ENCODE measurements around the gene HOXB1. TPM values are rescaled to one million over a fixed set of nuclear protein-coding genes. Genes with fewer than 3 reads are reported as not detected.

The HOXB1 gene
- total RNA-seq, 3 donors from 2014 or later, result not detected

DNA sequence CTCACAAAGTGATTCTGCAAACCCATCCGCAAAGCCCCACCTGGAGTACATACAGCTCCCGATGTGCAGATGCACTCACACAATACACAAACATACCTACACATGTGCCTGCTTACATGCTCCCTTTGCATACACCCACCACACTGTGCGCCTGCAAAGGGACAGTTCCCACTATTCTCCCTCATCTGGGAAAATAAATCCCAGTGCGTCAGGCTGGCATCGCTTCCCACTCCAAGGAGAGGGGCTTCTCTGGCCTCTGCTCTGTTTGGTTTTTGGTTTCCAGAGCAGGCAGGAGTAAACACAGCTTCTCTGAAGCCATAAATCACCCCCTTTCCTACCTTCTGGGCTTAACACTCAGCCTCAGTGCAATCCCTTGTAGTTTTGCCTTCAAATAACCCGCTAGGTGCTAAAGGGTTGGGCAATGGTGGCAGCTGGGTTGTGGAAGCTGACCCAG lies 32.6 kb upstream of the HOXB1 start:
- no peak for ATAC-seq
- no peak overlapping the region for H3K4me3 Mint-ChIP-seq
- no peak for DNase-seq
- no peaks in the 10 kb centered on the region for H3K9me3 Mint-ChIP-seq
- H3K36me3 Mint-ChIP-seq (ENCODE audit: insufficient read depth), result no peaks in the 10 kb centered on the region
- peaks cover 13% of the 10 kb centered on the region for H3K27me3 Mint-ChIP-seq (ENCODE audit: low read depth)
- H3K4me1 Mint-ChIP-seq (ENCODE audit: low read depth), result peaks cover 5% of the 10 kb centered on the region

DNA sequence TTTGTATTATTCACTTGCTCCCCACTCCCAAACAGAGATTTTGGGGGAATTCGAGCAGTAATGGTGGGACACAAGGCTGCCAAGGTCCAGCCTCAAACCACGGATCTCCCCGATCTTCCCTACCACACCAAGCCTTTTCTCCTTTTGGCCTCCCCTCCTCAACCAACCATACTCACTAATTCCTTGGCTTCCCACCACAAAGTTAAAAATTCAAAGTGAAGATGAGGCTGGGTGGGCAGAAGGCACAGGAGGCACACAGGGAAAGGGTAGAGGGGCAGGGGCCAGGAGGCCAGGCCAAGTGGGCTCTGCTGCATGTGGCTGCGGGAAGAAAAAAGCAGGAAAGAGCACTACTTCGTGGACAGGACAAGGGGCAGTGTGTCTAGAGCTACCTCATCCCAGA lies 32.1 kb upstream of the HOXB1 start:
- no peaks in the 10 kb centered on the region for H3K36me3 Mint-ChIP-seq (ENCODE audit: insufficient read depth)

DNA sequence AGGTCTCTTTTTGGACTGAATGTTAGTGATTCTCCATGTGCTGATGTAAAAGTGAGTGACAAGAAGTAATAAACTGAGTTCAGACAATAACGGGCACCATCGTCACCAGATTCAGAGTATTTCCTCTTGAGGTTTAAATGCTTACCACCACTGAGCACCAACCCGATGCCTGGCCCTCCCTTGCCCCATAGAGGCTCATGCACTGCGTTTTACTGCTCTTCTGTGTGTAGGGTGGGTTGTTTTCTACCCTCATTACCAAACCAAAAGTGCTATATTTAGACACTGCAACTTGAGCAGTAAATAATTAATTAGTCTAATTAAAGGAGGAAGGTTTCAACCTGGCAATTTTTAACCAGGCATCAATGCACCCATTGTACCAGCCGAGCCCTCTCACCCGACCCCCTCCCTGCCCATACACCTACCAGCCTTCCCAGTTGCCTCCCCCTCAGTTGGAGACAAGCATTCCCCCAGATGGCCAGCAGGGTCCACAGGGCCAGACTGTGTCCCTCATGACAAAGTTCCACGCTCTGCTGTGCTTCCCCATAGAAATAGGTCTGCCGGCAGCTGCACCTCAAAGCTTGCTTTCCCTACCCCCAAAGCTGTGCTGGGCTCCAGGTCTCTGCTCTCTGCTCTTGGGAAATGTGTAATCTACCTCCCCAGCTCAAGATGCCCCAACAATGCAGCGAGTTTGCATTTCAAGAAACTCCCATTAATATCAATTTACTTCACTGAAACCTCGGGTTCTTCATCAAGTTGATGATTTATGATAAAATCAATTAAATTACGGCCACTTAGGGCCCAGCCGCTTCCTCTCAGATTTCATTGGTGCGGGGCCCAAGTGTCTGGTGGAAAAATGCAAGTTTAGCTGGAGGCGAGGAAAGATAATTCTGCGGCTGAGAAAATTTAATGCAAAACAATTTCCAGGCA lies 31.3 kb upstream of the HOXB1 start:
- peaks cover 5% of the 10 kb centered on the region for H3K4me1 Mint-ChIP-seq (ENCODE audit: low read depth)
- no peak for ATAC-seq

More for the DNA sequence above, 32.1 kb upstream of the HOXB1 start:
- H3K27me3 Mint-ChIP-seq (ENCODE audit: low read depth), result peaks cover 11% of the 10 kb centered on the region
- H3K9me3 Mint-ChIP-seq, result no peaks in the 10 kb centered on the region
- no peak overlapping the region for H3K4me3 Mint-ChIP-seq
- DNase-seq, result no peak
- H3K4me1 Mint-ChIP-seq (ENCODE audit: low read depth), result peaks cover 5% of the 10 kb centered on the region
- ATAC-seq, result no peak

DNA sequence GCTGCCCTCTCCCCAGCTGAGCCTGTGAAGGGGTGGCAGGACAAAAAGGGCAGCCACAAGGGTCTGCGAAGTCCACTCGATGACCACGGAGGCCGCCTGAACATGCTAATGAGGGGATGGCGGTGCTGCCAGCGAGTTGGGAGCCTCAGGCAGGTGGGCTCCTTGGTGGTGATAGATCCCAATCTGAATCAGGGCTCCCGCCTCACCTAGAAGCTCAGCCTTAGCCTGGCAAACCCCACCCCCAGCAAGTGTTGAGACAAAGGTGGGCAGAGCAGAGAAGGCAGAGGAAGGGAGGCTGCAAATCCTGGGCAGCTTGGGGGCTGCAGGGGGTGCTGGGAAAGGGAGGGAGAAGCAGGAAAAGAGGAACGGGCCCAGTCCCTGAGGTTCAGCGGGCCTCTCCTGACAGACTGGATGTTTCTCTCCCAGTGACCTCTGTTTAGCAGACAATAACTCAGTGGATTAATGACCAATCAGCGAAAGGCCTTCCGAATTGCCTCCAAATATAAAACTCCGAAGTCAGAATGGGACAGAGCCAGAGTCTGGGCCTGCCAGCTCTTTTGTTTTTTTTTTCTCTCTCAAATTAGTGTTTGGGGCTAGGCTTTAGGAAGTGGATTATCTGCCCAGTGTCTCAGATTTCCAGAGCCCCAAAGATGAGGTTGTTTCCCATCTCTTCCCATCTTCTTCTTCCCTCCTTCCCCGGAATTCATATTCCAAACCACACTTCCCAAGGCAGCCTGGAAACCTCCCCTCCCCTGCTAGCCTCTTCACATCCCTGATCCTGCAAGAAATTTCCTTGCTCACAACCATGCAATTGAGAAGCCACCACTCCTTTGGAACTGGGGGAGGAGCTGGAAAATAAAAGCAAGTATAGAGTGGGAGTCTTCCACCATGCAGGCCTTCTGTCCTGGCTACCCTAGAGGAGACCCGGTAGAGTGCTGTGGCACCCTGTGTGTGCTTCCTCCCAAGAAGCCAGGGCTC lies 29.3 kb upstream of the HOXB1 start:
- Mint-ChIP-seq H3K27me3 (ENCODE audit: low read depth) (peaks cover 20% of the 10 kb centered on the region), H3K4me3 (no peak overlapping the region), H3K9me3 (no peaks in the 10 kb centered on the region), H3K36me3 (ENCODE audit: insufficient read depth) (no peaks in the 10 kb centered on the region), H3K4me1 (ENCODE audit: low read depth) (peaks cover 13% of the 10 kb centered on the region)
- ATAC-seq (no peak), DNase-seq (no peak)

More for the DNA sequence above, 31.3 kb upstream of the HOXB1 start:
- DNase-seq, result no peak
- Mint-ChIP-seq H3K4me3 (no peak overlapping the region), H3K9me3 (no peaks in the 10 kb centered on the region), H3K27me3 (ENCODE audit: low read depth) (peaks cover 11% of the 10 kb centered on the region), H3K36me3 (ENCODE audit: insufficient read depth) (no peaks in the 10 kb centered on the region)

DNA sequence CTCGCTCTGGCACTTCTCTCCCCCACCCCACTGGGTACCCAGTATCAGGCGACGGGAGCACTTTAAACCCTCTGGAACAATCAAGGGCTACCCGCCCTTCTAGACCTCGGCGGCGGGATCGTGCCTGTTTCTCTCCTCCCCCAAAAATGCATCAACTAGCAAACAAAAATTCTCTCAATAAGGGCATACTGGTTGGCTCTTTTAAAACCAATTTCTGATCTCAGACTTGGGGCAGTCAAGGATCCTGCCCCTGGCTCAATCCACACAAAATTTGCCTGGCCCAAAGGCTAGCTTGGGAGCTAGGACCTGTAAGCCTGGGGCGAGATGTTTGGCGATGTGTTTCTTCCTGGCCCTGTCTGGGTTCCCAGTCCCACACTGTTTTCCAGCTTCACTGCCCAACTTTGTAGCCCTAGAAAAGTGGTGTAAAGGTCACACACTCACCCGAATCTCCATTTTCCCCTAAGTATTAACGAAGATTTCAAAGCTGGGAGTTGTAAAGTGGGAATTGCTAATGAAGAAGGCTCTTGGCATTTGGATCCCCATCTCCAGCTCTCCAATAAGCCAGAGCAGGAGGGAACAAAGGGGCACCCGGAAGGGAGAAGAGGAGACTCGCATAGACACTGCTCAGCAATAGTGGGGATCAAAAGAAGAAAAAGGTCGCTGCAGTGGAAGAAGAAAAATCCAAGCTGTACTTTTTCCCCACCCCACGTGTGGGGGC lies 28.5 kb upstream of the HOXB1 start:
- DNase-seq, result no peak
- Mint-ChIP-seq H3K27me3 (ENCODE audit: low read depth) (peaks cover 20% of the 10 kb centered on the region), H3K4me3 (no peak overlapping the region), H3K4me1 (ENCODE audit: low read depth) (peaks cover 13% of the 10 kb centered on the region), H3K9me3 (no peaks in the 10 kb centered on the region), H3K36me3 (ENCODE audit: insufficient read depth) (no peaks in the 10 kb centered on the region)
- ATAC-seq, result no peak

DNA sequence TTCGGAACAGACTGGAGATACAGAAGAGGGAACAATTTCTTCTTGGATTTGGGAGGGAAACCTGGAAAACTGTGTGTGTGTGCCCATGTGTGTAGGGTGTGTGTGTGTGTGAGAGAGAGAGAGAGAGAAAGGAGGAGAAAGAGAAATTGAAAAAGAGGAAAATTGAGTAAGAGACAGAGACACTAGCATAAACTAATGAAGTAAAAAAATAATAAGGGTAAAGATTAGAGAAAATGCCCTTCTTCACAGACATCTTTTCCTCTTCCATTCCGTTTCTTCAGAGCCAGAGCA lies 28.0 kb upstream of the HOXB1 start:
- H3K27me3 Mint-ChIP-seq (ENCODE audit: low read depth), result peaks cover 21% of the 10 kb centered on the region
- no peak for ATAC-seq
- H3K4me3 Mint-ChIP-seq, result no peak overlapping the region
- no peaks in the 10 kb centered on the region for H3K9me3 Mint-ChIP-seq
- DNase-seq, result no peak
- H3K36me3 Mint-ChIP-seq (ENCODE audit: insufficient read depth), result no peaks in the 10 kb centered on the region
- peaks cover 13% of the 10 kb centered on the region for H3K4me1 Mint-ChIP-seq (ENCODE audit: low read depth)

DNA sequence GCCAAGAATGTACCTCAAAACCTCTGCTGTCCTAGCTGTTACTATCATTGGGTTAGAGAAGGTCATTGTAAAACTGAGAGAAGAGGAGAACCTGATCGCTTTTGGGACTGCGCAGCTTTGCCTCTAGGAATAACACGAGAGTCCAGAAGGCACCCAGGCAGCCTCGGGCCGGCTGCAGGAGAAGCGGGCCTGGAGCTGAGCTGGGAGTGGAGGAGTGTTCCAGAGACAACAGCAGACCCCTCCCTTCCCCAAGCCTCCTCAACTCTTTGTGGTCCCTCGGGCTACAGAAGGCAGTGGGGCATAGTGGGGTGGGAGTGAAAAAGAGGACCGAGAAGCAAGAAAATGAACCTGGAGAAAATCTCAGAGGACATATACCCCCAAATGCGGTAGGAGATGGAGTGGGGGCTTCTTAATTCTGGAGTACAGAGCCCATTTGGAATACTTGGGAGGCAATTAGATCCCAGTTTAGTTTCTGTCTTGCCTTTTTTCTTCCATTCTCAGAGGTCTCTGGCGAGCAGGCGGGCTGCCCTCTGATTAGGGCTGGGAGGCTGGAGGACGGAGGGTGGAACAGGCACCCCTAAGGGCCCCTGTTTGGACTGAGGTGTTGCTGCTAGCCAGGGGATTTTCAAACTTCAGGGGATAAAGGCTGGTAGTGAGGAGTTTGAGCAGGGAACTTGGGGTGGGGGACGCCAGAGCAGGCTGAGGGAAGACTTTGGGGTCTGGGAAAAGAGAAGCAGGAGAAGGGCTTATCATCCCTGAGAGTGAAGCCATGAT lies 27.4 kb upstream of the HOXB1 start:
- Mint-ChIP-seq H3K9me3 (no peaks in the 10 kb centered on the region), H3K36me3 (ENCODE audit: insufficient read depth) (no peaks in the 10 kb centered on the region), H3K27me3 (ENCODE audit: low read depth) (peaks cover 20% of the 10 kb centered on the region), H3K4me1 (ENCODE audit: low read depth) (peaks cover 13% of the 10 kb centered on the region), H3K4me3 (no peak overlapping the region)
- ATAC-seq (no peak), DNase-seq (no peak)

DNA sequence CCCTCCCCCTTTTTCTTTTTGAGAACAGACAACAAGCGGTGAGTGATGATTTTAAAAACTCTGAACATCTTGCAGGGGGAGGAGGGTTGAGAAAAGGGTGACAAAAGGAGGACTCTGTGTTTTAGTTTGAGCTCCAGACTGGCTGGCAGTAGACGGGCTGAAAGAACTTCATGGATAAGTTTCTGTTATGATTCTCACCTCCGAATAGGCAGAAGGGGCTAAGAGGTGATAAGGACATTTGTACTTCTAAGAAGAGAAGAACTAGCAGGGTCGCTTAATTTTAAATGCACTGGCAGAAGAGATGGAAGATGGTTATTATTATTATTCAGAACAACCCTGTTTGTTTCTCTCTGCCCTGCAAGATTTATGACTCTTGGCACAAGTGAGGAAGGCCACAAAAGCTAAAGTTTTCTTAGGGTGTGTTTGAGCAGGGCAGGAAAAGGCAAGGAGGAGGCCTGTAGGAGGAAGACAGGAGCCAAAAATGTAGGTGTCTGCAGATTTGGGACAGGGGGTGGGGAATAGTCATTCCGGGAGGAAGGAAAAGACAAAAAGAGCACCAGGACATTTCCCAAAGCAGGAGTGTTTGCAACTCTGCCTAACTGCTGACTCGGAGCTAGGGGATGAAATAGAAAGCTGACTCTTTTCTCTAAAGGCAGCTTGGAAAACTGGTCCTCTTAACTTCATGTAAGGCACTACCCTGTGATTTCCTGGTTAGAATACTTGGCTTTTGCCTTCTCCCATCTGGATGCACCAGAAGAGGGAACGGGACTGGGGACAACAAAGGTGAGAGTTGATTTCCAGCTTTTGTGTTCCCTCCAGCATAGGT lies 26.0 kb upstream of the HOXB1 start:
- Mint-ChIP-seq H3K36me3 (ENCODE audit: insufficient read depth) (no peaks in the 10 kb centered on the region), H3K9me3 (no peaks in the 10 kb centered on the region), H3K4me1 (ENCODE audit: low read depth) (peaks cover 12% of the 10 kb centered on the region), H3K27me3 (ENCODE audit: low read depth) (peaks cover 24% of the 10 kb centered on the region), H3K4me3 (no peak overlapping the region)
- ATAC-seq, result no peak
- no peak for DNase-seq

DNA sequence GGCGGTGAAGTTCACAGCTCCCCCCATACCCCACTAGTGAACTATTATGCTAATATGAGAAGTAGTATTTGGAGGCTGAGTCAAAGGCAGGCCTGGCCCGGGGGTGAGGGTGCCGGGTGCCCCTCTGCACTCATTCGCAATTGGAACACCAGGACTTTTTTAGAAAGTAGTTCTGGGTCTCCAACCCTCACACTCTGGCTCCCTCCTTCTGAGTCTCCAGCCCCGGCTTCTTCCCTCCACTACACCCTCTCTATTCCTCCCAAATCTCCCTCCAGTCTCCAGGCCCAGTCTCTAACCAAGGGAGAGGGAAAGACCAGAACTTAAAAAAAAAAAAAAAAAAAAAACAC lies 25.4 kb upstream of the HOXB1 start:
- Mint-ChIP-seq H3K36me3 (ENCODE audit: insufficient read depth) (no peaks in the 10 kb centered on the region), H3K27me3 (ENCODE audit: low read depth) (peaks cover 24% of the 10 kb centered on the region), H3K4me1 (ENCODE audit: low read depth) (peaks cover 10% of the 10 kb centered on the region), H3K9me3 (no peaks in the 10 kb centered on the region), H3K4me3 (no peak overlapping the region)
- no peak for DNase-seq
- ATAC-seq, result no peak

DNA sequence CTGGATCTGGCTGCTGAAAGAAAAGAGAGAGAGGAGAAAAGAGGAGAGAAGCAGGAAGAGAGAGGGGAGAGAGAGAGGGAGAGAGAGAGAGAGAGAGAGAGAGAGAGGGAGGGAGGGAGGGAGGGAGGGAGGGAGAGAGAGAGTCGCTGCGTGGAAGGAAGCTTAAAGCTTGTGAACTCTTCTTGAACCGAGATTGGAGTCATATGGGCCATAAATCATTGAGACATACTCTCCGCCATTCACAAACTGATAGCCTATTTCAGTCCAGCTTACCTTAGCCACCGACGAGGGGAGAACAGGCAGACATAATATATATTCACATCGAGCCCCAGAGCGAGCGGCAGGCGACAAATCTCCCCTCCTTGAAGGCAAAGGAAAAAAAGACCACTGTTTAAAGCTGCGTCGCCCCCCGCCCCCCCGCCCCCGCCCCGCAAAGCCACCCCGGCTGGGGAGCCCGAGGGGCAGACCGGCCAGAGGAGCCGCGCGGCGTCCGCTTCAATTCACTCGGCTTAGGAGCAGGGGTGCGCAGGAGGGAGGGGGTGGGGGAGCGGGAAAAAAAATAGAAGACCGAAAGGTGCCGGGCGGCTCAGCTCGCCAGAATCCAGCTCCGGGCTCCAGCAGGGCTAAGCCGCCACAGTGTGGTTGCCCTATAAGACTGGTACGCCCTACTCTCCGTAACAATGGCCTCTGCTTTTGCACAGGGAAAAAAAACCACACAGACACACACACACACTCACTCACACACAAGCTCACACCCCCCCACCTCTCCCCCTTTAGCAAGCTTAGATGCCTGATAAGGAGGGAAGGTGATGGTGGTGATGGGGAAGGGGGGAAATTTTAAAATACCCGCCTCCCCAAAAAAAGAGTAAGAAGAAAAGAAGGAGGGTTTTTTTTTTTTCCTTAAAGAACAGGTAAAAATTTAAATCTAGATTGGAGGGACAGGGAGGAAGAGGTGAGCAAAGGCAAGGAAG lies 24.7 kb upstream of the HOXB1 start:
- peaks cover 10% of the 10 kb centered on the region for H3K4me1 Mint-ChIP-seq (ENCODE audit: low read depth)
- H3K36me3 Mint-ChIP-seq (ENCODE audit: insufficient read depth), result no peaks in the 10 kb centered on the region
- peak overlapping the region; percentile 73 for H3K4me3 Mint-ChIP-seq
- H3K9me3 Mint-ChIP-seq, result no peaks in the 10 kb centered on the region
- no peak for DNase-seq
- peak; percentile 56 to 59 for ATAC-seq
- H3K27me3 Mint-ChIP-seq (ENCODE audit: low read depth), result peaks cover 24% of the 10 kb centered on the region

DNA sequence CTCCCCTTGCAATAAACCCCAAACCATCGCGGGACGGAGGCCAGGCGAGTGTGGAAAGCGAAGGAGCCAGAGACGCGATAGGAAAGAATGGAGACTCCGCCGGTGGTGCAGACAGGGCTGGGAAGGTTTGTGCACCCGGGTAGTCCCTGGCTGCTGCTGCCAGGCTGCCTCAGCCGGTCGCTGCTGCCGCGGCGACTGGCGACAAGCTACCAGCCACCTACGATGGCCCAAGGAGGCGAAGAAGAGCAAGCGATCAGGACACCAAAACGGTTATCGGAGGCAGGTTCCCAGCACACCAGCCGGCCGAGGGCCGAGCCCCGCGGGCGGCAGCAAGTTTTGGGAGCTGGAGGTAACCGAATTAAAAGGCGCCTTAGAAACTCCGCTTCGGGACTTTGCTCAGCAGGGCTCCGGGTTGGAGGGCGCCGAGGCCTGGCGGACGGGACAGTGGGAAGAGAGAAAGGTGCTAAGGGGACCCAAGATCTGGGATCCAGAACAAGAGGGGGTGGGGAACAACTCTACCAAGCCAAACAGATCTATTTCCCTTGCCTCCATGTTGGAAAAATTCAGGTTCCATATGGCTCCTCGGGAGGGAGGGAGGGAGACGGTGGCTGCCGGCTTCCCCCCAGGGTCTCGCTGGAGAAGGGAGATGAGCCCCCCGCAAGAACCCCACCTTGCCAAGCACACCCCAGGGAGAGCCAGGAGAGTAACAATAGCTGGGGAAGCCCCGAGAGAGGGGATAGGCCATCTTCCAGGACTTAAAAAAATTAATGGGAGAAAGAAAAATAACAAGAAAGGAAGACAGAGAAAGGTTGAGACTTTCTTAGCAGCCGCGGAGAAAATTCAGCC lies 23.8 kb upstream of the HOXB1 start:
- Mint-ChIP-seq H3K36me3 (ENCODE audit: insufficient read depth) (no peaks in the 10 kb centered on the region), H3K9me3 (no peaks in the 10 kb centered on the region), H3K4me3 (peak overlapping the region; percentile 73), H3K27me3 (ENCODE audit: low read depth) (peaks cover 24% of the 10 kb centered on the region), H3K4me1 (ENCODE audit: low read depth) (peaks cover 10% of the 10 kb centered on the region)
- no peak for ATAC-seq
- DNase-seq, result no peak
